Esophagus muscularis mucosa (tissue), 3 donors: ENCODE results near the gene SAXO2.
"Not testable (repeated sequence)": the region's sequence is repeated elsewhere in the genome, so short reads cannot be mapped to it uniquely, and the experiment has no call there.

Experiments used
- POLR2A ChIP-seq: fragments of 450-650 bp; IDR thresholded peaks from one replicate; pipeline ENCODE4 v1.6.1; 2017; ENCODE audit warnings: antibody characterized with exemption, moderate library complexity, mild to moderate bottlenecking, low read depth
- POLR2AphosphoS5 ChIP-seq, 2 donors: sonication (generic); formaldehyde crosslinking; IDR thresholded peaks; one replicate each; pipeline ENCODE4 v1.6.1; 2017; ENCODE audit warnings: antibody characterized with exemption in 2 of 2
- TF ChIP-seq, protein P1 (sequence below), 3 experiments: fragments of 200-600 bp in 2 of 3; fragments of 450-650 bp in 1 of 3; sonication (generic) in 2 of 3; IDR thresholded peaks; one replicate each; pipeline ENCODE4 v1.5.1; 2017 to 2019; ENCODE audit warnings: antibody characterized with exemption in 3 of 3, mild to moderate bottlenecking in 2 of 3, moderate library complexity in 1 of 3

DNA sequence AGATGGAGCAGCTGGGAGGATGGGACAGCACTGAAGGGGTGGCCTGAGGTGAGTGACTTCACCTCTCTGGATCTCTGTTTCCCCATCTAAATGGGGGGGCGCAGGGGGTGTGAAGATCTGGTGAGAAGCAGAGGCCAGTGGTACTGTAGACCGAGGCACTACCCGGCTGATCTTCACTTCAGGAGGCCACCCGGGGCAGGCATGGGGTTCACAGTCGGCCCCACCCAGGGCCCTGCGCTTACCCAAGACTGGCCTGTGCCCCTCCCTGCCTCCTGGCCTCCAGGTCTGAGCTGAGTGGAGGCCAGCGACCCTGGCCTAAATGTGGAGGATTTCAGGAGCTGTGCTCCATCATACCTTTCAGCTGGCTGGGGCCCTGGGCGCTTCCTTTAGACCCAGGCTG lies 55.7 kb downstream of the SAXO2 start:
- TF ChIP-seq, protein P1, sequence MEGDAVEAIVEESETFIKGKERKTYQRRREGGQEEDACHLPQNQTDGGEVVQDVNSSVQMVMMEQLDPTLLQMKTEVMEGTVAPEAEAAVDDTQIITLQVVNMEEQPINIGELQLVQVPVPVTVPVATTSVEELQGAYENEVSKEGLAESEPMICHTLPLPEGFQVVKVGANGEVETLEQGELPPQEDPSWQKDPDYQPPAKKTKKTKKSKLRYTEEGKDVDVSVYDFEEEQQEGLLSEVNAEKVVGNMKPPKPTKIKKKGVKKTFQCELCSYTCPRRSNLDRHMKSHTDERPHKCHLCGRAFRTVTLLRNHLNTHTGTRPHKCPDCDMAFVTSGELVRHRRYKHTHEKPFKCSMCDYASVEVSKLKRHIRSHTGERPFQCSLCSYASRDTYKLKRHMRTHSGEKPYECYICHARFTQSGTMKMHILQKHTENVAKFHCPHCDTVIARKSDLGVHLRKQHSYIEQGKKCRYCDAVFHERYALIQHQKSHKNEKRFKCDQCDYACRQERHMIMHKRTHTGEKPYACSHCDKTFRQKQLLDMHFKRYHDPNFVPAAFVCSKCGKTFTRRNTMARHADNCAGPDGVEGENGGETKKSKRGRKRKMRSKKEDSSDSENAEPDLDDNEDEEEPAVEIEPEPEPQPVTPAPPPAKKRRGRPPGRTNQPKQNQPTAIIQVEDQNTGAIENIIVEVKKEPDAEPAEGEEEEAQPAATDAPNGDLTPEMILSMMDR (IDR thresholded peaks at IDR 0.05) = not testable (repeated sequence)
- TF ChIP-seq POLR2AphosphoS5 (IDR thresholded peaks at IDR 0.05); POLR2A: not testable (repeated sequence)
